GM18868 (cell line): ENCODE results near the gene ZBTB45.
A peak's percentile ranks its signal among the peaks of the same experiment; 100 is the strongest.
"Not testable (repeated sequence)": the region's sequence is repeated elsewhere in the genome, so short reads cannot be mapped to it uniquely, and the experiment has no call there.

Experiments
- ATAC-seq: cut with Tn5 transposase; IDR thresholded peaks from one replicate; pipeline ENCODE4 v1.9.1; 2021; ENCODE audit warnings: mild to moderate bottlenecking, moderate library complexity; ENCODE audit not compliant: unreplicated experiment

The ZBTB45 gene

DNA sequence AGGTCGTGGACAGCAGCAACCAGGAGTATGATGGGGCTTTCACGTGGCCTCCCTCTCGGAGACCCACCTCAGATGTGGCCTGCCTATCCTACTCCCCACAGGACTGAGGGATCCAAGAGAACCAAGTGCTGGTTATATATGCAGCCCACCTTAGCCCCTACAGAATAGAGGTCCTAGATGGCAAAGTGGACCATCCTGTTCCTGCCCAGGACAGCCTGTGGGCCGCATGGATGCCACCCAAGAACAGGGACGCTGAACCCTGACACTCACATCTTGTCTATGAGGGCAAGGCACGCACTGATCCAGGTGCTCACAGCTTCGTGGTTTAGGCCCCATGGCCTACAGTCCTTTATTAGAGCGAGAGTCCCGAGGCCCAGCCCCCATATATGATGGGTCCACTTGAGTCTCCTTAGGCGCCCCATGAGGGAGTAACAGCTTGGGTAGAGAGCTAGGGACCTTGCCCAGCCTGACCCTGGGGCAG, 6.4 kb downstream of the ZBTB45 start:
- no peak for ATAC-seq

DNA sequence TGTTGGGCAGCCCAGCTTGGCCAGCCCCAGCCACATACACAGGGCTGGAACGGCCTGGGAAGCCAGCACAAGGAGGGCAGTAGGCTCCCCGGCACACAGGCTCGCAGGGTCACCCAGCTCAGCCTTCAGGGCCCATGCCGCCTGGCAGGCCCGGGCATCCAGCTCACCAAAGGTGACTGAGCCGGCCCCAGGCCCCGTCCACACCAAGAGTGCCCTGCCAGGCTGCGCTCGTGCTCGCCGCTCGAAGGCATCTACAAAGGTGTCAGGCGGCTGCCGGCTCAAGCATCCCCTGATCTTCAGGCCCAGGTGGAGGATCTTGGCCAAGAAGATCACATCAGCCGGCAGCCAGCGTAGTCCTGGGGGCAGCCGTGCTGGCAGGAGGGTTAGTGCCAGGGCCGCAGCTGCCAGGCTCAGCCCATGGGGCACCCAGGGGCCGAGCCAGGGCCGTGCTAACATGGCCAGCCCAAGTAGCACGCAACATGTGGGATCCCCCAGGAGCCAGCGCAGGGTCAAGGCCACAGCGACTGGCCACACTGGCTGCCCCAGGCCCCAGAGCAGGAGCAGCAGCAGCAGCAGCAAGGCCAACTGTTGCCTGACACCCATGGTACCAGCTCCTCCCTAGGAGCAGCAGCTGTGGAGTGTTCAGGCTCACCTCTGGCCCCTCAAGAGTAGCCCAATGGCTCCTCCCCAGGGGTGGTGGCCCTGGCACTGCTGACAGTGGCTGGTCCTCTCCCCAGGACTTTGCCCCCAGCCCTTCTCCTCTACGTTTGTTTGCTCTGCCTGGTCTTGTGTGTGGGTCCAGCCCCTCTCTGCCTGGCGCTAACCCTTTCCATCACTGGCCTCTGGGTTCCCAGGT, 8.0 kb downstream of the ZBTB45 start, which contains the start of gene SLC27A5:
Gene SLC27A5, minus strand, starts transcription at position 640 of the 856 bp plus-strand sequence. Its CDS starts 37 bp downstream, at position 603.
- ATAC-seq = no peak

DNA sequence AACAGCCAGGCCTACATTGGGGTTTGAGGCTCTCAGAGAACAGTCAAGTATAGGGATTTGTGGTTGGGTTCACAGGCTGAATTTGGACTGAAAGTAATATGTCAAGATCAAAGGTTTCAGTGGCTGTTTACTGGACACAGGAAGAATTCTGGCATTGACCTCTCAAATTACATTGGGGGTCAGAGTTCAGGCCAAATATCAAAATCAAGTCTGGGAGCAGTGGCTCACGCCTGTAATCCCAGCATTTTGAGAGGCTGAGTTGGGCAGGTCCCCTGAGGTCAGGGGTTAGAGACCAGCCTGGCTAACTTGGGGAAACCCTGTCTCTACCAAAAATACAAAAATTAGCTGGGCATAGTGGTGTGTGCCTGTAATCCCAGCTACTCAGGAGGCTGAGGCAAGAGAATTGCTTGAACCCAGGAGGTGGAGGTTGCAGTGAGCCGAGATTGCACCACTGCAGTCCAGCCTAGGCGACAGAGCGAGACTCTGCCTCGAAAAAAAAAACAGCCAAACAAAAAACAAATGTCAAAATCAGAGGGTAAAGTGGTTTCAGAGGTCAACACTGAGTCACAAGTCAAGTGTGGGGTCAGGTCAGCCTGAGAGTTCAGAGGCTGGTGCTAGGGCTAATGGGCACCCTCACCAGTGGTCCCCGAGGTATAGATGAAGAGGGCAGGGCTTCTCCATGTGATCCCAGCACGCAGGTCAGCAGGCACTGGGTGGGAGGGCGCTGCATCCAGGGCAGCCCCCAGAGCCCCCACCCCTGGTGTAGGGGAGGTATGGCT, 9.3 kb downstream of the ZBTB45 start:
- no peak for ATAC-seq

DNA sequence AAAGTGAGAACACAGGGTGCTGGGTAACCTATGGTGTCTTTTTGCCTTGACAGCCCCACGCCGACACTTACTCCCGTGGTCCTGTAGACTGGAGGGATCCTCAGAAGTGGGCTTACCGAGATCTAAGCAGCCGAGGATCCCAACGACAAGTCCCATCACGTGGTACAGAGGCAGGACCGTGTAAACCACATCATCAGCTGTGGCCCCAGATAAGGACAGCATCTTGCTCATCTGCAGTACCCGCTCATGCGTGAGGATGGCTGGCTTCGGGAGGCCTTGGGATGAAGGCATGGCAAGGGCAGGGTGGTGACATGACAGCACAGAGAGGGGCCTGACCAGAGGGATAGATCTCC, 9.9 kb downstream of the ZBTB45 start:
- ATAC-seq = no peak

DNA sequence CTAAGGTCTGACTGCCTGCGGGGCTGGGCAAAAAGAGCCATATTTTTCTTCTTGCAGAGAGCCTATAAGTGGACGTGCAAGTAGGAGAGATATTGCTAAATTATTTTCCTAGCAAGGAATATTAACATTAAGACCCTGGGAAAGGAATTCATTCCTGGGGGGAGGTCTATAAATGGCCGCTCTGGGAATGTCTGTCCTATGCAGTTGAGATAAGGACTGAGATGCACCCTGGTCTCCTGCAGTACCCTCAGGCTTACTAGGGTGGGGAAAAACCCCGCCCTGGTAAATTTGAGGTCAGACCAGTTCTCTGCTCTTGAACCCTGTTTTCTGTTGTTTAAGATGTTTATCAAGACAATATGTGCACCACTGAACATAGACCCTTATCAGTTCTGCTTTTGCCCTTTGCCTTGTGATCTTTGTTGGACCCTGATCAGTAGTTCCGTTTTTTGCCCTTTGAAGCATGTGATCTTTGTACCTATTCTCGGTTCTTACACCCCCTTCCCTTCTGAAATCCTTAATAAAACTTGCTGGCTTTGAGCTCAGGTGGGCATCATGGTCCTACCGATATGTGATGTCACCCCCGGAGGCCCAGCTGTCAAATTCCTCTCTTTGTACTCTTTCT, 11.9 kb downstream of the ZBTB45 start:
- ATAC-seq = not testable (repeated sequence)

DNA sequence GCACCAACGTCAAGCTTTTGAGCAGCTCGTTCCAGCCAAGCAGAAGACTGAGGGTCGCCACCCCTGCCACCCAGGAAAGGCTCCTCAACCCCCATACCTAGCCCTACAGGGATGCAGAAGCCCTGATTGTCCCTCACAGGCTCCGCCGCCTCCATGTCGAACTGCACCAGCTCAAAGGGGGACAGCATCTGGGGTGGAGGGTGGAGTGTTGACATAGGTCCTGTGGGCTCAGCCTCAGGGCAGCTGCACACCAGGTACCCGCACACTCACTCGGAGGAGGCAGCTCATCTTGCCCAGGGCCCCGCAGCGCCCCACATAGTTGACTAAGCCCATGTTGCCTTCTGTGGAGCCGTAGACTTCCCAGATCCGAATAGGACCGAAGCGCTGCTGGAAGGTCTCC, 19.4 kb downstream of the ZBTB45 start:
- no peak for ATAC-seq

DNA sequence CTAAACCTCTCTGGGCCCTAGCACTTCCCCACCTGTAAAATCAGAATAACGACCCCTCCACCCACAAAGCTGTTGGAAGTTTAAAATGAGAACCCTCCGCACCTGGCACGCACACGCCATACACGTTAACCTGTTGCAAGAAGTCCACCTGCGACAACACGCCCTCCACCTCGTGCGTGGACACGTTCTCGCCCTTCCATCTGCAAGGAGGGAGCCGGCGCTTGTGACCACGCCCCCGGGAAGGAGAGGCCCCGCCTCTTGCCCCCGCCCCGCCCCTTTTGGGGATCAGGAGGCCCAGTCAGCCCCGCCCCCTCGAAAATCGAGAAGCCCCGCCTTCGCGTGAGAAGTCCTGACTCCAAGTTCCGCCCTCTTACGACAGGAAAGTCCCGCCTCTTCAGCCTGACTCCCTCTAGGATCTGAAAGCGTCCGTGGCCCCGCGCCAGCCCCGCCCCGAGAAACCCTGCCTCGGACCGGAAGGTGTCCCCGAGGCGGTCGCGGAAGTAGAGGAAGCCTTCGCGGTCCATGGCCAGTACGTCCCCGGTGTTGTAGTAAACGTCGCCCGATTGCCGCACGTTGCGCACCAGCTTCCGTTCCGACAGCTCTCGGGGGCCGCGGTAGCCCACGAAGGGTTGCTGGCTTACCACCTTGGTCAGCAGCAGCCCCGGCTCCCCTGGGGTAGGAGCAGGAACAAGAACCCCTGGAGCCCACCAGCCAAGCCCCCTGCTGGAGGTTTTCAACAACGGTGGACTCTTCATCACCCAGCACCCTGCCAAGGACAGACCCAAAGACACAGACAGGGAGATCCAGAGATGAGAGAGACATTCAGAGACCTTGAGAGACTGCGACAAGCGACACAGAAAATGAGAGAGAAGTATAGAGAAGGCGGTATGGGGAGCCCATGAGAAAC, 20.3 kb downstream of the ZBTB45 start:
- ATAC-seq = peak; percentile 95

DNA sequence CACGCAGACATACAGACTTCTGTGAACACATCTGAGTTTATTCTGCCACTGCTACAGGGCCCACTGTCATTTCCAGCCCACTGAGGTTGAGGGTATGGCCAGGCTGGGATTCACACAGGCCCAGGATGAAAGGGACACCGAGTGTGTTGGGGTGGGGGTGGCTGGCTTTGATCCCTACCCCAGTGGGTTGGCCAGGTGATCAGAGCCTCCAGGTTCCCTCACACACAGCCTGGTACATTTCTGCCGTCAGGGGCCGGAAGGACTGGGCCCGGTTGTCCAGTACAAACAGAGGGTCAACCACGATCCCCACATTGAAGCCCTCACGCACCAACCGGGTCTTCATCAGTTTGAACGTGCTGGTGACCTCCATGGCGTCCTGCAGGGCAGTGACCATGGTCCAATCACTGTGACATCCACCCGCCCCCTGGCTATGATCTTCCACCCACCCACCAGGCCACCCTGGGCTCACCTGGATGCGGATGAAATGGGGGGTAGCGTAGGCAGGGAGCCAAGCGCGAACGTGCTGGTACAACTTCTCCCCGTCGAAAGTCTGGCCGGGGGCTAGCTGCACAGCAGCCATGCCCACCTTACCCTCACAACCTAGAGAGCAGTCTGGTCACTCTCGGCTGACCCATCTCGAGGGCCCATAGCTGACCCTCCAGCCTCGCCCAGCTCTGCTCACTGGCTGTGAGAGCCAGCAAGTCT, 21.1 kb downstream of the ZBTB45 start:
- ATAC-seq = peak; percentile 17

DNA sequence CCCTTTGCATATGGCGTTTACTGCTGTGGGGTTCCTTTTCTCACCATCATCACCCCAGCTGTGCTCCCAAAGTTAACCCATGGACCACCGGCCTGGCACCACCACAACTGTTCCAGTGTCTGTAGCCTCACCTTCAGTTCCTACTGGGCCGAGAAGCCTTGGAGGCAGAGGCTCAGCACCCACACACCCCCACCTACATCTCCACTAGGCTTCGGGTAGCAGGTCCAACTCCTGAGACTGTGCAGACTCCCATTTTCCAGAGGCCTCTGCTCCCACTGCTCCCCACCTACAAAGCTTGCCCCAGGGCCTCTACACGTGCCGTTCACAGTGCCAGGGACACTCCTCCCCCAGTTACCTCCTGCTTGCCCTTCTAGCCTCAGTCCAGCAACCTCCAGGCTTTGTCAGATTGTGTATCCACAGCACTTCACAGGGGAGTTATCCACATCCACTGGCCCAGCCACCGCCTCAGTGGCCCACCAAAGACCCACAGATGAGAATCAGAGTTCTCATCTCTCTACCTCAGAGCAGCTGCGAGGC, 21.9 kb downstream of the ZBTB45 start:
- no peak for ATAC-seq

DNA sequence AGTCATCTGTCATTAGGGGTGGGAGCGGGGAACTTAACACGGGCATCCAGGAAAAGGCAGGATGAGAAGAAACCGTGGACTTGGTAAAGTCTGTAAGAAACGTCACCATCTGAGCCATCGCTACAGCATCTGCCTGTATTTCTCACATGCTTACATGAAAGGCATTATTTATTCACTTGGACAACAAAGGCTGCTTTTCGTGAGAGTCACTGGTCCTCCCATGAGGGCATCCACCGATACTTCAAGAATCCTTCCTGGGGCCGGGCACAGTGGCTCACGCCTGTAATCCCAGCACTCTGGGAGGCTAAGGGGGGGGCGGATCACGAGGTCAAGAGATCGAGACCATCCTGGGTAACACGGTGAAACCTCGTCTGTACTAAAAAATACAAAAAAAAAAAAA, 27.3 kb downstream of the ZBTB45 start:
- ATAC-seq = no peak

DNA sequence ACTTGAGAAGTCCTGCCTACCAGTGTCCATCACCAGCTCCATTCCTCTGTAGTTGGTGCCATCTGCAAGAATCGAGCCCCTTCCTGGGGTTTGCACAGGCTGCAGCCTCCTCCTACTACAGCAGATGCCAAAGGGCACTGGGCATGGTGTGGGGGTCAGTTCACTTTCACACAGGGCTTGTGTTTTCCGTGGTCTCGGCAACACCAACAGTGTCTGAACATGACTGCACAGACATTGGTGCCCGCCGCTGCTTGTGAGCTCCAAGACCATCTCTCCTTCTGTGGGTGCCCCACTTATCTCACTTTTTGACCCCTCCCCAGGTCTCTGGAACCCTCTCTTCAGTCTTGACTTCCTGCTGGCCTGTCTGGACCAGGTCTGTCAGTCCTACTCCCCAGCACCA, 28.2 kb downstream of the ZBTB45 start:
- no peak for ATAC-seq

DNA sequence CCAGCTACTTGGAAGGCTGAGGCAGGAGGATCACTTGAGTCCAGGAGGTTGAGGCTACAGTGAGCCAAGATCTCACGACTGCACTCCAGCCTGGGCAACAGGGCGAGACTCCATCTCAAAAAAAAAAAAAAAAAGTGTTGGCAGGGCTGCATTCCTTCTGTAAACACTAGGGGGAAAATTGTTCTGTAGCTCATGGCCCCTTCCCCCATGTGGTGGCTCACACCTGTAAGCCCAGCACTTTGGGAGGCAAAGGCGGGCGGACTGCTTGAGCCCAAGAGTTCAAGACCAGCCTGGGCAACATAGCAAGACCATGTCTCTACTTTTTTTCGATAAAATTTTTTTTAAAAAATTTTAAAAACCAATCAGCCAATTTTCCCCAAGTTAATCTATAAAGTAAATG, 35.3 kb downstream of the ZBTB45 start:
- ATAC-seq = not testable (repeated sequence)

DNA sequence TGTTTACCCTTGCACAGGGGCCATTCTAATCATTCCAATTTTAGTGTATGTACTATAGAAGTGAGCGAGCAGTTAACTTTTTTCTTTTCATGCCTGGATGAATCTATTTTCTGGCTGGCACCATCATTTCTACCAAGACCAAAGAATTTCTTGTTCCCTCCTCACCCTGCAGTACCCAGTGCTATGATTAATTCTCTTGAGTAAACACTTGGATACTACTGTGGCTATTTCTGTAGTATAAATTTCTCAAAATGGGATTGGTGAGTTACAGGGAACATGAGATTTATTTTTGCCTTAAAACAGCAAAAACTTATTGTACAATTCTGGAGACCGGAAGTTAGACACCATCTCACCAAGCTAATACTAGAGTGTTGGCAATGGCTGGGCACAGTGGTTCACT, 35.8 kb downstream of the ZBTB45 start:
- no peak for ATAC-seq

DNA sequence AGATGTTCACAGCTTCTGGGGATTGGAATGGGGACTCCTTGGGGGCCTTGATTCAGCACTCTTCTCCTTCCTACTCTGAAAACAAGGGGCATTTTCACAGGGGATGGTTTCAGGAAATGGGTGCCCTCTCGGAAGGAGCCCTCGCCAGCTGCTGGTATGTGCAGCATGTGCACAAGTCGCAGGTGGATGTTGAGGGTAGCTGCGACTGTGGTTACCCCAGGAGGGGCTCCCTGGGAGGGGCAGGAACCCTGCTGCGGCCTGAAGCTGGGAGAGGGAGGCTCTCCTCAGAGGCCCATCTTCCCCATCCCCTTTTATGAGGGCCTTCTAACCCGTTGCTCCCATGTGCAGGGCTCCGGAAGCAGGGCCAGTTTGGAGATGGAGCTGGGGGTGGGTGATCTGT, 37.2 kb downstream of the ZBTB45 start:
- no peak for ATAC-seq

DNA sequence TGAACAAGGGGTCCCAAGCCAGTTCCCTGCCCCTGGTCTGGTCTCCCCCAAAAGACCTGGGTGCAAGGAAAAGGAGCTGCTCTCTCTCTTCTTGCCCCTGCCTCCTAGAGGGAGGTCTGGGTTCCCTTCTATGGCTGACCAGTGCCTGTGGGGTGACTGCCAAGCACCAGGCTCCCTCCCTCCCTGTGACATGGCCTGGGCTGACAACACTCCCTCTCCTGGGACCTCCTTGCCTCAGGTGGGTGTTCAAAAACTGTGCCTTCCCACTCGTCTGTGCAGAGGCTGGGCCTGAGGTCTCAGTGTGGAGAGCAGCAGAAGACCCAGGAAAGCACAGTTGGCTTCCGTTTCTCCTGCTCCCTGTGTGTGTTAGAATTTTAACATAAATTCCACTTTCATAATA, 38.8 kb downstream of the ZBTB45 start:
- ATAC-seq = no peak

DNA sequence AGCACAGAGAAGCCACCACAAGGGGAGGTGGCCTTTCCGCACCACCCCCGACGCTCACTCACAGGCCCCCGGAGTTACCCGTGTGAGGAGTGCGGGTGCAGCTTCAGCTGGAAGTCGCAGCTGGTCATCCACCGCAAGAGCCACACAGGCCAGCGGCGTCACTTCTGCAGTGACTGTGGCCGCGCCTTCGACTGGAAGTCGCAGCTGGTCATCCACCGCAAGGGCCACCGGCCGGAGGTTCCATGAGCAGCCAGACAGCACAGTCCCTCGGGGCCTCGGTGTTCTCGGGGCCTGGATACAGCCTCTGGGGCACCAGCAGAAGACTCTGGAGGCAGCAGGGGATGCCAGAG, 39.2 kb downstream of the ZBTB45 start:
- no peak for ATAC-seq

DNA sequence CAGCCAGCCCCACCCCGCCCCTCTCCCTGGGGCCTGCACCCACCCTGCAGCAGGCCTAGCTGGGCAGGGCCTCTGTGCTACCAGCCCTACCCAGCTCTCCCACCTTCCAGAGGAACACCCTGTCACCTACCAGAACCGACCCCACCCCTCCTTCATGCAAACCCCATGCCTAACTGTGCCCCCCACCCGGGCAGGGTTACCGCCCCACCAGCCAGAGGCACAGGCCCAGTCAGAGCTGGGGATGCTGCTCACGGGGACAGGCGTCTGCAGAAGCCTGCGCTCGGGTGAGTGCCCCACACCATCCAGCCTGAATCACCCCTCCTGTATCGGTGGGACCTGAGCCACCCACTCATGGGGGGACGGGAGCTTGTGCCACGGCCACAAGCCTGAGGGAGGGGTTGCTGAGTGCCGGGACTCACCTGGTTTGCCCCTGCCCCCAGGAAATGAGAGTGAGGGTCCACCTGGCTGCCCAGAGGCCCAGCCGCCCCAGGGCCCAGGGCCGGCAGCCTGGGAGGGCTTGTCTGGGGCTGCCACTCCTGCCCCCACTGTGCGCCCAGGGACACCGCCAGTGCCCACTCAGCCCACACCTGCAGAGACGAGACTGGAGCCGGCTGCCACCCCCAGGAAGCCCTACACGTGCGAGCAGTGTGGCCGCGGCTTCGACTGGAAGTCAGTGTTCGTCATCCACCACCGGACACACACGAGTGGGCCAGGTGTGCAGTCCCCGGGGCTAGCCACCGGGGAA, 39.7 kb downstream of the ZBTB45 start:
- no peak for ATAC-seq

DNA sequence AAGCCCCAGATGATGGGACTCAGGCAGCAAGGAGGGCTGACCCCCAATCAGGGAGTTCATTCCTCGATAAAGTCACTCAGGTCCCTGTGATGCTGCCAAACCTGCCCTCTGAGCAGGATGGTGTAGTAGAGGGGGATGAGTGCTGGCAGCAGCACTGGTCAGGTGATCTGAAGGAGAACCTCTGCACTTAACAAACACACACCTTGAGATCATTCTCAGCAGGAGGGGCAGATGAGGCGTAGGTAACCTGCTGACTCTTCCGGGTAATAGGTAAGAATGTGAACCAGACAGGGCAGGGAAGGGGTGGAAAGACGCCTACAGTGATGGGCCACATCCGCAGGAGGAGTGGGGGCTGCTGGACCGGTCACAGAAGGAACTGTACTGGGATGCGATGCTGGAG, 40.3 kb downstream of the ZBTB45 start:
- ATAC-seq = no peak

DNA sequence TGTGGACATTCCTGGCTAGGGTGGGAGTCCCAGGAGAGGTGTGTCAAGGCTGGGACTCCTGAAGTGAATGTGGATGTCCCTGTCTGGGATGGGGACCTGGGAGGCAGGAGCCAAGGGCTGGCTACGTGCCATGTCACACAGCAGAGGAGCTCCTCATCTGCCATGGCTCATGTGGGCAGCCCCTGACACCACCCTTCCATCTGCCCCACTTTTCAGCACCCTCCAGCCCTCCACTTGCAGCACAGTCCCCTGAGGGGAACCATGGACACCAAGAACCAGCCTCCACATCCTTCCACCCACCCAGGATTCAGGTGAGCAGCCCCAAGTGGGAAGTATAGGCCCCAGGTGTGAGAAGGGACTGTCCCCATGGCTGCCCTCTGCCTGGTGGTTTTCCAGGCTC, 41.7 kb downstream of the ZBTB45 start:
- no peak for ATAC-seq
